Stomach smooth muscle (tissue), 2 donors: ENCODE data around the gene USP20.
A peak's percentile ranks its signal among the peaks of the same experiment; 100 is the strongest.

Experiments
- H3K27ac ChIP-seq: one replicate; pipeline ENCODE4 v1.7.0; 2013; ENCODE audit warnings: mild to moderate bottlenecking, low read length, inconsistent platforms
- H3K27me3 ChIP-seq, 2 donors: one replicate each; pipeline ENCODE4 v1.7.0; 2013; ENCODE audit warnings: low read length in 2 of 2; ENCODE audit not compliant: insufficient read depth in 2 of 2, control insufficient read depth in 1 of 2
- H3K36me3 ChIP-seq, 2 donors: one replicate each; pipeline ENCODE4 v1.7.0; 2013; ENCODE audit warnings: low read length in 2 of 2; ENCODE audit not compliant: control insufficient read depth in 2 of 2, insufficient read depth in 2 of 2
- H3K4me1 ChIP-seq: one replicate; pipeline ENCODE4 v1.7.0; 2013; ENCODE audit warnings: low read length; ENCODE audit not compliant: control insufficient read depth, insufficient read depth
- H3K4me3 ChIP-seq, 2 donors: one replicate each; pipeline ENCODE4 v1.7.0; 2013; ENCODE audit warnings: low read length in 2 of 2
- H3K9ac ChIP-seq, 2 donors: one replicate each; pipeline ENCODE4 v1.7.0; 2013; ENCODE audit warnings: low read length in 2 of 2, mild to moderate bottlenecking in 1 of 2
- H3K9me3 ChIP-seq, 2 donors: one replicate each; pipeline ENCODE4 v1.7.0; 2013; ENCODE audit warnings: low read length in 2 of 2; ENCODE audit not compliant: control insufficient read depth in 2 of 2
- donor health status: healthy.
- donor health status: Pancreatic carcinoma.

The USP20 gene

DNA sequence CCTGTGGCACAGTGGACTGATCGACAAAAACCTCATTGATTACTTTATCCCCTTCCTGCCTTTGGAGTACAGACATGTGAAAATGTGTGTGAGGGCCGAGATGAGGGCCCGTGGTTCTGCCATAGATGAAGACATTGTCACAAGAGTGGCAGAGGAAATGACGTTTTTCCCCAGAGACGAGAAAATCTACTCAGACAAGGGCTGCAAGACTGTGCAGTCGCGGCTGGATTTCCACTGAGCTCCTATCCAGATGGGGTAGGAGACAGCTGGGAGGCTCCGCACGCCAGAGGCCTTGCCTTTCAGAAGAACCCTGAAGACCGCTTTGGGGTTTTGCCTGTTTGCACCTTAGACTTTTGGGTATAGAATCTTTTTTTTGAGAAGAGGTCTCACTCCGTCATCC, 25.9 kb upstream of the USP20 start:
- Histone ChIP-seq H3K4me3 (no peak overlapping the region), H3K9me3 (no peaks in the 10 kb centered on the region), H3K27ac (no peak overlapping the region), H3K9ac (no peak overlapping the region), H3K36me3 (peaks cover 22 to 31% of the 10 kb centered on the region in 2 donors), H3K27me3 (no peaks in the 10 kb centered on the region), H3K4me1 (peaks cover 1% of the 10 kb centered on the region)

DNA sequence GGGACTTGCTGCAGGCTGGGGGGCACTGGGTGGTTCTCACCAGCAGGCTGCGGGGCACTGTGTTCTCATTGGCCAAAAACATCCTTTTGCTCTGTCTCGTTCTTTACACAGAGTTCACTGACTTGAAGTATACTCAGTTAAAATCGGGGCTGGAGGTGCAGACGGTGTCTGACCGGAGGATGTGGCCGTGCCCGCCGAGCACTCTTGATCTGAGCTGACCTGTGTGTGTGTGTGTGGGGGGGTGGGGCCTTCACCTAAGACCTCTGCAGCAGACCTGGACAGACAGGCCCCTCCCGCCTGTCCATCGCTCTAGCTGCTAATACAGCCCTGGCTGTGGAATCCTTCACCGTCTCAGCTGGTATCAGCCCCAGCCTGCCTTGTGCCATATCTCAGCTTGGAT, 25.1 kb upstream of the USP20 start:
- Histone ChIP-seq H3K27me3 (no peaks in the 10 kb centered on the region), H3K36me3 (peaks cover 22 to 36% of the 10 kb centered on the region in 2 donors), H3K4me1 (no peaks in the 10 kb centered on the region), H3K9me3 (no peaks in the 10 kb centered on the region), H3K4me3 (no peak overlapping the region), H3K27ac (no peak overlapping the region), H3K9ac (no peak overlapping the region)

DNA sequence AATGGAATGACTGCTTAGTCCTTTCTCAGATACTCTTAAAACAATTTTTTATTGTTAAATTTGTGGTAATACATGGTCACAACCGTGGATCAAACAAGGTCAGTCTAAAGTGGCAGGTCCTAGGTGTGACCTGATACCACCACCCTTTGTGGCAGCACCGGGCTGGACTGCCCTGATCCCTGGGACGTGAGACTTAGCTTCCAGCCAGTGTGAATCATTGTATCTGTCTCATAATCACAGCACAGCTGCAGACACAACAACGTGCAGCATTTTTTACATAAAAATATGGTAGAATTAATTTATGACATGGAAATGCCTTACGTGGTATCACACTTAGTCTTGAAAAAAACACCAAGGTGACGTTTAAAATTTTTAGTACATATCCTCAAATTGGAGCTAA, 24.5 kb upstream of the USP20 start:
- no peak overlapping the region for H3K4me3 ChIP-seq
- no peak overlapping the region for H3K9ac ChIP-seq
- H3K36me3 ChIP-seq, result peaks cover 24 to 41% of the 10 kb centered on the region in 2 donors
- no peak overlapping the region for H3K27ac ChIP-seq
- no peaks in the 10 kb centered on the region for H3K9me3 ChIP-seq
- H3K4me1 ChIP-seq, result no peaks in the 10 kb centered on the region
- no peaks in the 10 kb centered on the region for H3K27me3 ChIP-seq

DNA sequence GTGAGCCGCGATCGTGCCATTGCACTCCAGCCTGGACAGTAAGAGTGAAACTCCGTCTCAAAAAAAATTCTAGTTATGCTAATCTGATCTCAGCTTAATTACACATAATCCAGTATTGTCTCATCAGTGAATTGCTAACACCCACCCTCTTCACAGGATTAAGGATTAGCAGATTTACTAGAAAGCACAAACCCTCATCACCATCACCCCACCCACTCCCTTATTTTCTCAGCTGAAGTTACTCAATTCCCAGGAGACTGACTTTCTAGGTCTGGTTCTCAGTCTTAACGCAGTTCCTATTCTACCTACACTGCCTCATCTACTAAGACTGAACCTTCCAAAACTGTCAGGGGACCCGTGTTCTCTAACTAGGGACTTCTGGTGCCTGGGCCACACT, 23.3 kb upstream of the USP20 start:
- H3K27me3 ChIP-seq, result no peaks in the 10 kb centered on the region
- no peak overlapping the region for H3K4me3 ChIP-seq
- H3K9me3 ChIP-seq, result no peaks in the 10 kb centered on the region
- H3K4me1 ChIP-seq, result no peaks in the 10 kb centered on the region
- peaks cover 33 to 51% of the 10 kb centered on the region in 2 donors for H3K36me3 ChIP-seq
- H3K27ac ChIP-seq, result no peak overlapping the region
- H3K9ac ChIP-seq, result no peak overlapping the region

DNA sequence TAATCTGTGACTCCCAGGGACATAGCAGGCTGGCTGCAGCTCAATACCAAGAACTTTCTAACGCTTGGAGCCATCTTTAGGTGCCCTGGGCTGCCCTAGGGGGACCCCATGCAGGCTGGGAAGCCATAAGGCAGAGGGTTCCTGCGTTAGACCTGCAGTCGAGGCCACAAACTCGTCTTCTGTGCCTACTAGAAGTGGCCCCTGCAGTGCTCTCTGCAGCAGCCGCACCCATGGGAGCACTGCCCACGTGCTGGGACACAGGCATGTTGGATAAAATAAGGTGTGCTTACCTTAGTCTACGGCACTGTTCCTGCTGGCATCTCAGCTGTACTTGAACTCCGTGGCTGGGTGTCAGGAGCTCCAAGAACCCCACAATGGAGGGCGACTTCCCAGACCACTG, 22.9 kb upstream of the USP20 start:
- Histone ChIP-seq H3K9me3 (no peaks in the 10 kb centered on the region), H3K4me3 (no peak overlapping the region), H3K4me1 (no peaks in the 10 kb centered on the region), H3K27ac (no peak overlapping the region), H3K27me3 (no peaks in the 10 kb centered on the region), H3K36me3 (peaks cover 31 to 50% of the 10 kb centered on the region in 2 donors), H3K9ac (no peak overlapping the region)

DNA sequence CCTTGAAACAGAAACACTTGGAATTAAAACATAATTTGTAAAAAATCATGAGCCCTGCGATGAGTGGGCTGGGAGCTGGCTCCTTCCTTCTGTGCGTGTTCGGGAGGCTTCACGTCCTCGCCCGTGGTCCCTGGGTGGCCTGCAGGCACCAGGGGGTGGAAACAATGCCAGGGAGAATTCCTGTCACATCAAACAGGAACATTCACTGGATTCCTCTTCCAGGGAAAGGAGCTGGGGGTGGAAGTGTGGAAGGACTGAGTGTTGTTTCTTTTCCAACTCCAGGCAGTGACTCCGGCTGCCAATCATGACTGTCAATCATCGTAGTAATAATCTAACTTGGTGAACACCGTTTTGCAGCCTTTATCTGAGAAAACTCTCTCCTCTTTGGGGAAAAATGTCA, 21.6 kb upstream of the USP20 start:
- Histone ChIP-seq H3K4me3 (no peak overlapping the region), H3K9ac (no peak overlapping the region), H3K36me3 (peaks cover 36 to 58% of the 10 kb centered on the region in 2 donors), H3K4me1 (no peaks in the 10 kb centered on the region), H3K27ac (no peak overlapping the region), H3K9me3 (no peaks in the 10 kb centered on the region), H3K27me3 (no peaks in the 10 kb centered on the region)

DNA sequence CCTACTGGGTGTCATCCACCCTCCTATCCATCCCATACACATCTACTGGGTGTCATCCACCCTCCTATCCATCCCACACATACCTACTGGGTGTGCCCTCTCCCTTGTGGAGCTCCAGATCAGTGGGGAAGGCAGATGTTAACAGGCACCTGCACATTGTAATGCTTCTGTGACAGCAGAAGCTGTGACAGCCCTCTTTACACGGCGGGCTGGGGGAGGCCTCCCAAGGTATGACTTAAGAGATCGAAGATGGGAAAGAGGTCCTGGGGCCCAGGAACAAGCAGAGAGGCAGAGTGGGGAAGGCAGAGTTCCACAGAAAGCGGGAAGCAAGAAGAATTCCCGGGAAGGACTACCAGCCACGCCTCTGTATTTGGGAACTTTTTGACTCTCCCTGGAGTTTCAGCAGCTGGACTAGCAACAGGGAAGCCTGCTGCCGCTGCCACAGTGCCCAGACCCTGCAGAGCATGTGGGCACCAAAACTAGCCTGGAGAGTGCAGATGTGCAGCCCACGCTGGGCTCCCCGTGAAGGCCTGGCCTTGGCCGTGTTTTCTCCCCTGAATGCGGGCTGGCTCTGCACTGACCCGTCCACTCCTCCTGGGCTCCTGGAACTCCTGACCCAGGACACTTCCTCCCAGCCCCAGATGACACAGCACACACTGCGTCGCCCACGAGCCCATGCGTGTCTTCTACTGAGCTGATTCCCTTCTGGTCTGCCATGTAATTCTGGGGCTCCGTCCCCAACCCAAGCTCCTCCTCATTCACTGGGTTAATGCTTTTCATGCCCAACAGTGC, 20.6 kb upstream of the USP20 start:
- Histone ChIP-seq H3K4me3 (no peak overlapping the region), H3K9me3 (no peaks in the 10 kb centered on the region), H3K4me1 (no peaks in the 10 kb centered on the region), H3K36me3 (peaks cover 39 to 55% of the 10 kb centered on the region in 2 donors), H3K27me3 (no peaks in the 10 kb centered on the region), H3K27ac (no peak overlapping the region), H3K9ac (no peak overlapping the region)

DNA sequence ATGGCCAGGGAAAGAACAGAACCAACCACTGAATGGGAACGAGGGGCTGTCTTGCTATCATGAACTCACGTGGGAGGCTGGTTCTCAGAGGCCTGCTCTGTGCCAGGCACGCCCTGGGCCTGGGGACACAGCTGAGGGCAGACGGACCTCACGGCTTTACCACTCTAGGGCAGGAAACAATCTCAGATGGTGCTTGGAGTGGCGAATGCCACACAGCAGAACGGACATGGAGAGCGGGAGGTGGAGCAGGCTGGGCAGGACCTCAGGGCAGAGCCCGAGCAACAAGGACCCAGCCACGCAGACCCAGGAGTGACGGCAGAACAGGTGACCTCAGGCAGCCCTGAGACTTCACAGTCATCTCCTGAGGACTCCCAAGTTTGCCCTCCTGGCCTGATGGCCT, 20.0 kb upstream of the USP20 start:
- H3K9ac ChIP-seq, result no peak overlapping the region
- no peaks in the 10 kb centered on the region for H3K9me3 ChIP-seq
- H3K4me1 ChIP-seq, result no peaks in the 10 kb centered on the region
- H3K4me3 ChIP-seq, result no peak overlapping the region
- no peaks in the 10 kb centered on the region for H3K27me3 ChIP-seq
- no peak overlapping the region for H3K27ac ChIP-seq
- peaks cover 36 to 55% of the 10 kb centered on the region in 2 donors for H3K36me3 ChIP-seq

DNA sequence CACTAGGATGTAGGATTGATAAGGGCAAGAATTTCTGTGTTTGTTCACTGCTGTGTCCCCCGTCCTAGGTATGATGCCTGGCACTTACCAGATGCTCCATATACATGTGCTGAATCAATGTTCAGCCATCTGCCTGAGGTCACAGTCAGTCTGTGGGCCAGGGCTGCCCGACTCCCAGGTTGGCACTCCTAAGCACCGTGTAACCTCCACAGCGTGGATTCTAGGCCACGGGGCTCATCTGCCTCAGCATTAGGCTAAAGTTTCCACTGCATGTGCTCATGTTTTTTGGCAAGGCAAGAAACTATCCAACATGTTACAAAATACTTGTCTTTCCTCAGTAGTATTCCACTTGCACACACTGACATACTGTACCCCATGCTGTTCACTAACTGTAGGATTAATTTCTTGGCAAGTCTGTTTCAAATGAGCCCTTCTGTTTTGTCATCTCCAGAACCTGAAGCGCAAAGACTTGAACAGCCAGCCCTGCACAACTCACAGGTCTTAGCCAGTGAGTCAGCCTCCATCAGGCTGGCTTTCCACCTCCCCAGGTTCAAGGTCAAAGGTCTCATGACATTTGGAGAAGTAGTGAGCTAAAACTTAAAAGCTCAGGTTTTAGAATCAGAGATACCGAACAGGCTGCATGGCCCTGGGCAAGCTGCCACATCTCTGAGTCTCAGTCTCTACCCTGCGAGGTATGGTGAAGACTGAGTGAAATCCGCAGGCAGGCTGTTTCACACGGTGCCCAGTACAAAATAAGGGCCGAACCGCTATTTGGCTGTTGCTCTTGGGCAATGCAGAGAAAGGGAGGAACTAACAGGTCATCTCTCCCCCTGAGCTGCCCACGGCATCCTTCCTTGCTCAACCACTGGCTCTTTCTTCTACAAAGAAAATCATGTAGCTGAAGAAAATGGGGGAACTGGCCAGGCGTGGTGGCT, 18.5 kb upstream of the USP20 start:
- Histone ChIP-seq H3K9ac (no peak overlapping the region), H3K36me3 (peaks cover 34 to 56% of the 10 kb centered on the region in 2 donors), H3K27me3 (no peaks in the 10 kb centered on the region), H3K4me1 (no peaks in the 10 kb centered on the region), H3K4me3 (no peak overlapping the region), H3K27ac (no peak overlapping the region), H3K9me3 (no peaks in the 10 kb centered on the region)

DNA sequence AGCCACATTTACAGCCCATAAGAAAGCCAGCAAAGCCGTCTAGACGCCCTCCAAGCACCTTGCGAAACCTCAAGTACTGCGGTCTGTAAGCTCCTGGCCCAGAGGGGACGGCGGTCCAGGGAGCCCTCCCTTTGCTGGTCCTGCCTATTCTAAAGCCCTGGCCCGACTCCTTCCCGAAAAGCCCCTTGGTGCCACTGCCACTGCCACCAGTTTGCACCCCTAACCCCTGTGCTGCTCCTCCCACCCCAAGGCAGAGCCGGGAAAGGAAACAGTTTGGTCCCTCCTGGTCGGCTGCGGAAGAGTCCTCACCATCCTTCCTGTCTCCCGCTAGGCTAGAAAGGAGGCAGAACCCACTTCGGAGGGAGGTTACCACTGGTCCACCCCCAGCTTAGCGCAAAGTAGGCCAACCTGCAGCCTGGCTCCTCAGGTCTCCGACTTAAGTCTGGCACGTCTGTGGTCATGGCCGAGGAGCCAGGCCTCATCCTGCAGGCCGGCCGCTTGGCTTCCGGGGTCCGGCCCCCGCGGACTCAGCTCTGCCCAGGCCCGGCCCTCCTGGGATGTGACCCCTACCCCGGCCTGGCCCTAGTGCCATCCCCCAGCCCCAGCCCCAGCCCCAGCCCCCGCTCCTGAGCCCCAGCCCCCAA, 12.2 kb upstream of the USP20 start:
- Histone ChIP-seq H3K4me1 (peaks cover 9% of the 10 kb centered on the region), H3K36me3 (peaks cover 21 to 29% of the 10 kb centered on the region in 2 donors), H3K9ac (peak overlapping the region in 1 of 2 donors; percentile 79), H3K4me3 (peak overlapping the region; percentile 41 to 84), H3K27ac (no peak overlapping the region), H3K27me3 (no peaks in the 10 kb centered on the region), H3K9me3 (no peaks in the 10 kb centered on the region)
